GM18907 (cell line): Measurements from ENCODE around the gene RASGEF1C.

Experiments used
- ATAC-seq: cut with Tn5 transposase; IDR thresholded peaks from one replicate; pipeline ENCODE4 v1.9.1; 2021; ENCODE audit warnings: mild to moderate bottlenecking, moderate library complexity; ENCODE audit not compliant: unreplicated experiment

The RASGEF1C gene

DNA sequence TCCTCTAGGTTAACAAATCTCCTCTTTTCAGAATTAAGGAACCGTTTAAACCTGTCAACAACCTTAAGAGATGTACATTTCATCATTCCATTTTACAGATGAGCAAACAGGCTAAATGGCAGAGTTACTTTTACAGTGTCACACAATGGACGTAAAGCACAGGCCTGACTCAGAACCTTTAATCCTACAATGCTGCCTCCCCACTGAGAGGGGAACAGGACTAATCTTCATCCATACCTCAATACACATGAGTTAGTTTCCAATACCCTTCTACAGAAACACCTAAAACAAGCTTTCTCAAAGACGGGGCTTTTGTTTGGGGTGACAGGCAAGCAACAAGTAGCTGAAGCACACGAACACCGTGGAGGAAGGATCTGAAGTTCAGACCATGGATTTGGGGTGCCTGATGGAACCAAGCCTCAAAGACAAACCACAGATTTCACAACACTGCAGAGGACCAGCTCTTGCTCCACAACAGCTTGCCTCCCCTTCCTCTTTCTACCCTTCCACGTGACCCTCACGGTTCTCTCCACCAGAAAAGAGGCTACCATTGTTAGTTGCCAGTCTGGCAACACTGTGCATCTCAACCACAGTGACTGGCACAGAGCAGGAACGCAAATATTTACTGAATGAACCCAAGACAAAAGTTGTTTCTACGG is 139.3 kb downstream of the RASGEF1C start:
- no peak for ATAC-seq

GRCh38 chr5:180068519-180069090 is 140.4 kb downstream of the RASGEF1C start:
- no peak for ATAC-seq

- ATAC-seq: no peak
Measured at GRCh38 chr5:180067986-180068385, 141.0 kb downstream of the RASGEF1C start.

DNA sequence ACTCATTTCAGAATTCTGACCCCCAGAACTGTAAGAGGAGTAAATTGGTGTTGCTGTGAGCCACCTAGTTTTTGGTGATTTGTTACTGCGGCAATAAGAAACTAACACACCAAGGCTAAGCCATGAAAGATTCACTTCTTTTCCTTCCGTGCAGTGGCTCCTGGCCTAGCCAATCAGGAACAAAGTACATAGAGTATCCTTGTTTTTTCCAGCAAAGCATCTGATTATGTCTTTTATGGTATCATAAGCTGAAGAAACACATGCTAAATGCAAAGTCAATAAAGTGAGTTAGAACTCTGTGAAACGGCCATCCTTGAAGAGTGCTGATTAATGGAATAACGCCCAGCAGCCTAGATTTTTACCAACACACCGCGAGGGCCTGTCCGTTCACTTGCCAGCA is 148.8 kb downstream of the RASGEF1C start:
- ATAC-seq: no peak

DNA sequence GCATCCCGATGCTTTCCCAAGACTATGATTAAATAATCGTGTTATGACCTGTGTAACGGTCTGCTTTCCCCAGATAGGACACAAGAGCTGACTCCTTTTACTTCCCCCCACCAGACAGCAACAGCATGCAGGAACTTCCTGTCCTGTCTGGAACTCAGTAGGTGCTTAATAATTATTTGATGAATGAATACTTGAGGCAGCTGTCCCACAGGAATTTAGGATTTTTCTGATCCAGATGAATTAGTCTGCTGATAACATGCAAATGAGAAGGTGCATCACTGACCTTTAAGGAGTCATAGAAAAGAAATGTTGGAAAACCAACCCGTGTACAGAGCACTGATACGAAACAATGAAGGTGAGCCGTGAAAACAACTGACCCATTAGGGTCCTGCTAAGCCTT is 149.7 kb downstream of the RASGEF1C start:
- no peak for ATAC-seq

GRCh38 chr5:180056153-180056552 is 152.9 kb downstream of the RASGEF1C start:
- no peak for ATAC-seq

DNA sequence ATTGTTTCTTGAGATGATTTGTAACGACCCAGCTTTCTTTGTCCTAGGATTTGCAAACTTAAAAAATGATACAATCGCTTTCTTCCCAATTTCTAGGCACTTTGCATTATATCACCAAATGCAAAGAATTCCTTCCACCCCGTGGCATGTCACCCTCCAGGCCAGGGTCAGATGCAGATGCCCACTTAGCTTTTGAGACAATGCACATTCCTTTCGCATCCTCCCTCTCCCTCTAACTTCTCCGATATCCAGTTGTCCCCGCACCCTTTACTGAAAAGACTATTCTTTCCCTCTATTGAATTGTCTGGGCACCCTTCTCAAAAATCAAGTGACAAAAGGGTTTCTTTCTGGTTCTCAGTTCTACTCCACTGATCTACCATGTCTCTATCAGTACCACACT is 154.8 kb downstream of the RASGEF1C start:
- ATAC-seq: no peak

- no peak for ATAC-seq
Measured at GRCh38 chr5:180053061-180053602, 155.9 kb downstream of the RASGEF1C start.

- no peak for ATAC-seq
Measured at GRCh38 chr5:180052211-180052818, 156.7 kb downstream of the RASGEF1C start.
